Neuronal stem cell (in vitro differentiated cells): Measurements from ENCODE around the gene GAGE13.
"Not testable (repeated sequence)": the region's sequence is repeated elsewhere in the genome, so short reads cannot be mapped to it uniquely, and the experiment has no call there.

Experiments used
- DNase-seq: peaks from one replicate; pipeline ENCODE4 v3.0.0-alpha.2; 2013; ENCODE audit warnings: low spot score
- H2AFZ ChIP-seq: one replicate; pipeline ENCODE4 v1.6.1; 2013; ENCODE audit warnings: mild to moderate bottlenecking, low read length, inconsistent platforms
- H2AK5ac ChIP-seq: 2 replicates; pipeline ENCODE4 v1.6.1; 2013; ENCODE audit warnings: low read depth, mild to moderate bottlenecking, inconsistent platforms, low read length, moderate library complexity, mixed read lengths
- H2BK120ac ChIP-seq: 2 replicates; pipeline ENCODE4 v1.6.1; 2013; ENCODE audit warnings: low read depth, mild to moderate bottlenecking, inconsistent platforms, low read length, moderate library complexity, mixed read lengths
- H2BK12ac ChIP-seq: one replicate; pipeline ENCODE4 v1.6.1; 2013; ENCODE audit warnings: low read length, inconsistent platforms
- H2BK15ac ChIP-seq: 2 replicates; pipeline ENCODE4 v1.6.1; 2013; ENCODE audit warnings: mild to moderate bottlenecking, low read length, inconsistent platforms, mixed read lengths
- H2BK5ac ChIP-seq: one replicate; pipeline ENCODE4 v1.6.1; 2013; ENCODE audit warnings: inconsistent platforms, mild to moderate bottlenecking, low read length, moderate library complexity
- H3K14ac ChIP-seq: one replicate; pipeline ENCODE4 v1.6.1; 2013; ENCODE audit warnings: low read length, inconsistent platforms
- H3K18ac ChIP-seq: 2 replicates; pipeline ENCODE4 v1.6.1; 2013; ENCODE audit warnings: low read length, inconsistent platforms
- H3K23ac ChIP-seq: 2 replicates; pipeline ENCODE4 v1.6.1; 2013; ENCODE audit warnings: low read depth, mild to moderate bottlenecking, mixed read lengths, low read length, inconsistent platforms; ENCODE audit not compliant: poor library complexity
- H3K27ac ChIP-seq: replicated peaks from 3 replicates; pipeline ENCODE4 v1.5.1; 2013; ENCODE audit warnings: low read length, inconsistent platforms
- H3K27me3 ChIP-seq, 3 experiments: 2 replicates each; pipeline ENCODE4 v1.6.1; 2013; ENCODE audit warnings: low read length in 3 of 3, mild to moderate bottlenecking in 2 of 3, inconsistent platforms in 1 of 3, low read depth in 1 of 3, mixed read lengths in 1 of 3, moderate library complexity in 1 of 3; ENCODE audit not compliant: control insufficient read depth in 3 of 3, insufficient read depth in 3 of 3
- H3K36me3 ChIP-seq, 2 donors: replicated peaks in 1 of 2; 2 replicates each; pipeline ENCODE4 v1.6.1; 2013; ENCODE audit warnings: low read length in 2 of 2; ENCODE audit not compliant: control insufficient read depth in 2 of 2, insufficient read depth in 2 of 2
- H3K4ac ChIP-seq: 2 replicates; pipeline ENCODE4 v1.6.1; 2013; ENCODE audit warnings: inconsistent platforms, mild to moderate bottlenecking, low read length, moderate library complexity
- H3K4me1 ChIP-seq, 2 donors: 1 replicate in 1 of 2; 2 replicates in 1 of 2; pipeline ENCODE4 v1.6.1; 2013; ENCODE audit warnings: low read length in 2 of 2, low read depth in 1 of 2; ENCODE audit not compliant: control insufficient read depth in 2 of 2, insufficient read depth in 1 of 2
- H3K4me2 ChIP-seq: one replicate; pipeline ENCODE4 v1.6.1; 2013; ENCODE audit warnings: mild to moderate bottlenecking, low read length, inconsistent platforms; ENCODE audit not compliant: insufficient read depth, poor library complexity, severe bottlenecking
- H3K4me3 ChIP-seq, 2 donors: 2 replicates each; pipeline ENCODE4 v1.5.1; 2013; ENCODE audit warnings: low read length in 2 of 2, mild to moderate bottlenecking in 2 of 2, inconsistent platforms in 1 of 2, moderate library complexity in 1 of 2
- H3K79me1 ChIP-seq: one replicate; pipeline ENCODE4 v1.6.1; 2013; ENCODE audit warnings: low read depth, mild to moderate bottlenecking, inconsistent platforms, low read length, moderate library complexity
- H3K9ac ChIP-seq: one replicate; pipeline ENCODE4 v1.6.1; 2013; ENCODE audit warnings: mild to moderate bottlenecking, low read depth, low read length, inconsistent platforms; ENCODE audit not compliant: poor library complexity
- H3K9me3 ChIP-seq, 2 donors: replicated peaks in 1 of 2; 2 replicates each; pipeline versions ENCODE3 to v1.6.1; 2013; ENCODE audit warnings: low read length in 2 of 2, mild to moderate bottlenecking in 2 of 2, inconsistent platforms in 1 of 2, low read depth in 1 of 2, mixed read lengths in 1 of 2, moderate library complexity in 1 of 2; ENCODE audit not compliant: control insufficient read depth in 2 of 2, insufficient read depth in 1 of 2
- H4K8ac ChIP-seq: one replicate; pipeline ENCODE4 v1.6.1; 2013; ENCODE audit warnings: low read depth, mild to moderate bottlenecking, inconsistent platforms, low read length, moderate library complexity
- H4K91ac ChIP-seq: one replicate; pipeline ENCODE4 v1.6.1; 2013; ENCODE audit warnings: low read length, low read depth, mild to moderate bottlenecking, inconsistent platforms; ENCODE audit not compliant: poor library complexity
- WGBS, 2 donors: extraction: QIAGEN DNeasy Blood & Tissue Kit; methylation state at CpG; one replicate each; pipeline ENCODE4 v1.1.7; 2013; ENCODE audit warnings: missing lambda C conversion rate in 2 of 2, mixed read lengths in 1 of 2; ENCODE audit not compliant: insufficient read length in 2 of 2, insufficient replicate concordance in 1 of 2; ENCODE audit errors: extremely low coverage in 2 of 2; 5-methylcytosine and 5-hydroxymethylcytosine counted together

Gene GAGE13

GRCh38 chrX:49312176-49312575, 19.2 kb upstream of the GAGE13 start:
- H3K36me3 ChIP-seq, result no peaks in the 10 kb centered on the region
- no peak overlapping the region for H4K91ac ChIP-seq
- no peak overlapping the region for H3K4me2 ChIP-seq
- H3K4ac ChIP-seq, result no peak overlapping the region
- H3K18ac ChIP-seq, result no peak overlapping the region
- no peak for DNase-seq
- no peak overlapping the region for H2AK5ac ChIP-seq
- no peak overlapping the region for H2BK12ac ChIP-seq
- WGBS, 2 donors, result no CpG with 5 or more reads among the region's 2 CpGs
- H3K9ac ChIP-seq, result no peak overlapping the region
- H3K4me3 ChIP-seq, result no peak overlapping the region
- peaks cover 0 to 2% of the 10 kb centered on the region in 2 donors for H3K4me1 ChIP-seq
- no peak overlapping the region for H4K8ac ChIP-seq
- H2BK120ac ChIP-seq, result no peak overlapping the region
- no peak overlapping the region for H2BK15ac ChIP-seq
- no peaks in the 10 kb centered on the region for H3K9me3 ChIP-seq
- H3K14ac ChIP-seq, result no peak overlapping the region
- no peak overlapping the region for H3K23ac ChIP-seq
- peaks cover 0 to 28% (median 0%) of the 10 kb centered on the region in 3 experiments for H3K27me3 ChIP-seq
- no peak overlapping the region for H2AFZ ChIP-seq
- H3K79me1 ChIP-seq, result no peaks in the 10 kb centered on the region
- no peak overlapping the region for H2BK5ac ChIP-seq
- no peak overlapping the region for H3K27ac ChIP-seq

- H4K91ac ChIP-seq, result no peak overlapping the region
- no peak overlapping the region for H3K23ac ChIP-seq
- H4K8ac ChIP-seq, result no peak overlapping the region
- H2BK15ac ChIP-seq, result no peak overlapping the region
- no peaks in the 10 kb centered on the region for H3K79me1 ChIP-seq
- H2BK12ac ChIP-seq, result no peak overlapping the region
- no peak overlapping the region for H2AFZ ChIP-seq
- no peak overlapping the region for H3K4ac ChIP-seq
- no peak overlapping the region for H2AK5ac ChIP-seq
- no CpG with 5 or more reads among the region's 4 CpGs for WGBS, 2 donors
- no peak for DNase-seq
- no peaks in the 10 kb centered on the region for H3K9me3 ChIP-seq
- no peak overlapping the region for H2BK120ac ChIP-seq
- no peak overlapping the region for H3K4me2 ChIP-seq
- H3K4me1 ChIP-seq, result no peaks in the 10 kb centered on the region
- H3K9ac ChIP-seq, result no peak overlapping the region
- H2BK5ac ChIP-seq, result no peak overlapping the region
- no peak overlapping the region for H3K14ac ChIP-seq
- H3K27me3 ChIP-seq, result peaks cover 0 to 17% (median 0%) of the 10 kb centered on the region in 3 experiments
- no peak overlapping the region for H3K18ac ChIP-seq
- no peak overlapping the region for H3K27ac ChIP-seq
- no peak overlapping the region for H3K4me3 ChIP-seq
- no peaks in the 10 kb centered on the region for H3K36me3 ChIP-seq
Observed at GRCh38 chrX:49316085-49316484, 15.3 kb upstream of the GAGE13 start.

DNA sequence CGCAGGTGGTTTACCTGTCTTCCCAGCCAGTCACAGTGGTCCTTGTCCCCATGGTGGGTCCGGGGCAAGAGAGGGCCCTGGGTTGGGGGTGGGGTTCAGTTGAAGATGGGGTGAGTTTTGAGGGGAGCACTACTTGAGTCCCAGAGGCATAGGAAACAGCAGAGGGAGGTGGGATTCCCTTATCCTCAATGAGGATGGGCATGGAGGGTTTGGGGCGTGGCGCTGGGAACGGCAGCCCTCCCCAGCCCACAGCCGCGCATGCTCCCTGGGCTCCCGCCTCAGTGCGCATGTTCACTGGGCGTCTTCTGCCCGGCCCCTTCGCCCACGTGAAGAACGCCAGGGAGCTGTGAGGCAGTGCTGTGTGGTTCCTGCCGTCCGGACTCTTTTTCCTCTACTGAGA, 9.6 kb upstream of the GAGE13 start, which contains the start of gene GAGE12J:
Gene GAGE12J (plus strand): TSS at position 301 of the 400 bp plus-strand sequence. CDS start 1,157 bp downstream, outside the sequence.
- H4K91ac ChIP-seq, H3K27me3 ChIP-seq, H3K27ac ChIP-seq, H3K23ac ChIP-seq, H3K9me3 ChIP-seq, H2BK5ac ChIP-seq, H3K14ac ChIP-seq, H3K4ac ChIP-seq, H3K4me3 ChIP-seq, H2AK5ac ChIP-seq, H3K4me2 ChIP-seq, H4K8ac ChIP-seq, H3K4me1 ChIP-seq, DNase-seq, H3K36me3 ChIP-seq, H2AFZ ChIP-seq, H2BK120ac ChIP-seq, H2BK12ac ChIP-seq, H3K18ac ChIP-seq, H2BK15ac ChIP-seq, H3K9ac ChIP-seq, H3K79me1 ChIP-seq: not testable (repeated sequence)
- WGBS, 2 donors, result no CpG with 5 or more reads among the region's 16 CpGs

DNA sequence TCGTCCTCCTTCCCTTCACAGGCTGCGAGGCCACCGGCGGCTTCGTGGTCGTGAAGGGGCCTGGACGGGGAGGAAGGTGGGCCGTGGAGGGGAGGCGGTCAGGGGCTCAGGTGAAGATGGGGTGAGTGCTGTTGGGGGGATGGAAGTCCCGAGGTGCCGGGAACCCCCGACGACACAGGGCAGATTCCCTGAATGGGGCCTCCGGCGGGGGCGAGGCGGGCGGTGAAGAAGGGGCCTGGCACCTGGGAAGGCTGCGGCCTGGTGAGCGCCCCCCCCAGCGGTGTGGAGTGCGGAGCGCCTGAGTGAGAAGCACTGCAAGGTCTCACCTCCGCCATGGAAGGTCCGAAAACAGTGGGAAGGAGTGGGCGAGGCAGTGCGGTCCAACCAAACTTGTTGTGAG, 9.1 kb upstream of the GAGE13 start:
- H3K18ac ChIP-seq, H2BK5ac ChIP-seq, H2BK15ac ChIP-seq, H3K4me2 ChIP-seq, H3K4ac ChIP-seq, DNase-seq, H2AFZ ChIP-seq, H2AK5ac ChIP-seq, H3K23ac ChIP-seq, H3K36me3 ChIP-seq, H3K27me3 ChIP-seq, H3K9ac ChIP-seq, H3K9me3 ChIP-seq, H3K4me1 ChIP-seq, H3K14ac ChIP-seq, H2BK120ac ChIP-seq, H4K91ac ChIP-seq, H3K79me1 ChIP-seq, H4K8ac ChIP-seq, H2BK12ac ChIP-seq, H3K27ac ChIP-seq, H3K4me3 ChIP-seq: not testable (repeated sequence)
- WGBS, 2 donors, result no CpG with 5 or more reads among the region's 27 CpGs
